GM18508 (cell line): ENCODE results near the gene CLCA2.

Experiments
- ATAC-seq: cut with Tn5 transposase; IDR thresholded peaks from one replicate; pipeline ENCODE4 v1.9.1; 2021; ENCODE audit warnings: moderate number of reproducible peaks; ENCODE audit not compliant: insufficient read depth, unreplicated experiment

CLCA2 gene

DNA sequence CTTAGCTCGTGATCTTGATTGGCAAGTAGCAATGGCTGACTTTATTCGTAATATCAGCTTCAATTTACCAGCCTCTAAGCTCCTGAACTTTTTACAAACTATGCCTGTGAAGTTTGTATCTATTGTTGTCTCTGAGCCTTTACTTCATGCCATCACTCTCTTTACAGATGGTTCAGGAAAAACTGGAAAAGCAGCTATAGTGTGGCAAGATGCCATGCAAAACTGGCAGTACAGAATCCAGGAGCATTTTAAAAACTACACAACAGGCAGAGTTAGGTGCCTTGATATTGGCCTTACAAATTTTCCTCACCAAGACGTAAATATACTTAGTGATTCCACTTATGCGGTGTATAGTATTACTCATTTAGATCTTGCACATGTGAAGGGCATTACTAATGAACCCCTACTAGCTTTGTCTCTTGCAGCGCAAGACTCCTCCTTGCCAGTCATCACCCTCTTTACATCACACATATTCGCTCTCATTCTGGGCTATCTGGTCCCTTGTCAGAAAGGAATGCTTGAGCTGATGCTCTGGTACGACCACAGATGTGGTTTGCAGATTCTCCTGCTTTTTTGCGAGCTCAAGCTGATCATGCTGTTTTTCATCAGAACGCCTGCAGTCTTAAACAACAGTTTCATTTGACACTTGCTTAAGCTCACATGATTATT, 81.1 kb downstream of the CLCA2 start:
- no peak for ATAC-seq

DNA sequence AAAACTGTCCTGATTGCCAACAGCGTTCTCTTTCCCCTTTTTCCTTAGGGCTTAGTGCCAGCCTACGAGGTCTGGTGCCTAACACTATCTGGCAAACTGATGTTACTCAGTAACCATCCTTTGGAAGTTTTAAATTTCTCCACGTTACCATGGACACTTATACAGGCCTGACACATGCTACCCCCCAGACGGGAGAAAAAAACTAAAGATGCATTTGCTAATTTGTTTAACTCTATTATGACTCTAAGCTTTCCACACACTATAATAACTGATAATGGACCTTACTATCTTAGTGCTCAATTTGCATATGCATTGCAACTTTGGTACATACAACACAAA, 81.6 kb downstream of the CLCA2 start:
- ATAC-seq: no peak
